NB4 (cell line): ENCODE results near the gene AP4B1.

Source experiments
- POLR2A ChIP-seq: IDR thresholded peaks from 2 replicates; pipeline ENCODE4 v1.6.1; 2011; ENCODE audit warnings: mild to moderate bottlenecking; ENCODE audit not compliant: insufficient read length; ENCODE audit errors: extremely low read depth
- TF ChIP-seq, protein P1 (sequence below): IDR thresholded peaks from one replicate; pipeline ENCODE4 v1.5.1; 2012; ENCODE audit warnings: low read depth, low read length
- TF ChIP-seq, protein P2 (sequence below): IDR thresholded peaks from 2 replicates; pipeline ENCODE4 v1.6.1; 2011; ENCODE audit warnings: low read depth, low read length

DNA sequence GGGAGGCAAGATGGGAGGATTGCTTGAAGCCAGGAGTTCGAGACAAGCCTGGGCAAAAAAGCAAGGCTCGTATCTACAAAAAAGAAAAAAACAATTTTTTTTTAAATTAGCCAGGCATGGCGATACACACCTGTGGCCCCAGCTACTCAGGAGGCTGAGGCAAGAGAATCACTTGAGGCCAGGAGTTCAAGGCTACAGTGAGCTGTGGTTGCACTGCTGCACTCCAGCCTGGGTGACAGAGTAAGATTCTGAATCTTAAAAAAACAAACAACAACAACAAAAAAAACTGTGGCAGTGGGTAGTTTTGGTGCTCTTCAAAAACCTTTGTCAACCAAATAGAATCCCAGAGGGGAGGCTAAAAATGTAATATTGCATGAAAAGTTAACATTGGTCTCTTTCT lies 33.8 kb downstream of the AP4B1 start:
- TF ChIP-seq, protein P1, sequence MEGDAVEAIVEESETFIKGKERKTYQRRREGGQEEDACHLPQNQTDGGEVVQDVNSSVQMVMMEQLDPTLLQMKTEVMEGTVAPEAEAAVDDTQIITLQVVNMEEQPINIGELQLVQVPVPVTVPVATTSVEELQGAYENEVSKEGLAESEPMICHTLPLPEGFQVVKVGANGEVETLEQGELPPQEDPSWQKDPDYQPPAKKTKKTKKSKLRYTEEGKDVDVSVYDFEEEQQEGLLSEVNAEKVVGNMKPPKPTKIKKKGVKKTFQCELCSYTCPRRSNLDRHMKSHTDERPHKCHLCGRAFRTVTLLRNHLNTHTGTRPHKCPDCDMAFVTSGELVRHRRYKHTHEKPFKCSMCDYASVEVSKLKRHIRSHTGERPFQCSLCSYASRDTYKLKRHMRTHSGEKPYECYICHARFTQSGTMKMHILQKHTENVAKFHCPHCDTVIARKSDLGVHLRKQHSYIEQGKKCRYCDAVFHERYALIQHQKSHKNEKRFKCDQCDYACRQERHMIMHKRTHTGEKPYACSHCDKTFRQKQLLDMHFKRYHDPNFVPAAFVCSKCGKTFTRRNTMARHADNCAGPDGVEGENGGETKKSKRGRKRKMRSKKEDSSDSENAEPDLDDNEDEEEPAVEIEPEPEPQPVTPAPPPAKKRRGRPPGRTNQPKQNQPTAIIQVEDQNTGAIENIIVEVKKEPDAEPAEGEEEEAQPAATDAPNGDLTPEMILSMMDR: no peak
- TF ChIP-seq, protein P2, sequence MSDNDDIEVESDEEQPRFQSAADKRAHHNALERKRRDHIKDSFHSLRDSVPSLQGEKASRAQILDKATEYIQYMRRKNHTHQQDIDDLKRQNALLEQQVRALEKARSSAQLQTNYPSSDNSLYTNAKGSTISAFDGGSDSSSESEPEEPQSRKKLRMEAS: no peak
- TF ChIP-seq POLR2A: no peak
